BLaER1 (cell line): ENCODE measurements around the gene SMPX.

Experiments used
- H3K27ac ChIP-seq: shearing (Covaris generic); formaldehyde crosslinking; 2 replicates; pipeline ENCODE4 v1.8.1; 2022
- H3K27me3 ChIP-seq: shearing (Covaris generic); formaldehyde crosslinking; 2 replicates; pipeline ENCODE4 v1.8.1; 2022
- H3K36me3 ChIP-seq: shearing (Covaris generic); formaldehyde crosslinking; 2 replicates; pipeline ENCODE4 v1.8.1; 2022
- H3K4me1 ChIP-seq: shearing (Covaris generic); formaldehyde crosslinking; 2 replicates; pipeline ENCODE4 v1.8.1; 2022
- H3K4me2 ChIP-seq: shearing (Covaris generic); formaldehyde crosslinking; 2 replicates; pipeline ENCODE4 v1.8.1; 2022
- H3K4me3 ChIP-seq: shearing (Covaris generic); formaldehyde crosslinking; 2 replicates; pipeline ENCODE4 v1.8.1; 2022
- H3K9ac ChIP-seq: shearing (Covaris generic); formaldehyde crosslinking; 2 replicates; pipeline ENCODE4 v1.8.1; 2022
- H3K9me3 ChIP-seq: shearing (Covaris generic); formaldehyde crosslinking; 2 replicates; pipeline ENCODE4 v1.8.1; 2022
- H4K20me1 ChIP-seq: shearing (Covaris generic); formaldehyde crosslinking; 2 replicates; pipeline ENCODE4 v1.8.1; 2022
- Cebpa-rat ChIP-seq: shearing (Covaris generic); IDR thresholded peaks from 2 replicates; pipeline ENCODE4 v1.8.1; 2022

SMPX gene

GRCh38 chrX:21757960-21758359, at the start of gene SMPX:
TSS of gene SMPX (minus strand) at chrX:21758116. CDS start at chrX:21754290, 3,826 bp downstream.
- H3K4me1 ChIP-seq, result no peaks in the 10 kb centered on the region
- no peak within 1 kb of the TSS for H3K9ac ChIP-seq
- H3K9me3 ChIP-seq, result no peaks in the 10 kb centered on the region
- no peaks in the 10 kb centered on the region for H3K27me3 ChIP-seq
- no peaks in the 10 kb centered on the region for H3K36me3 ChIP-seq
- H3K4me2 ChIP-seq, result no peak within 1 kb of the TSS
- no peak within 1 kb of the TSS for H3K4me3 ChIP-seq
- TF ChIP-seq Cebpa-rat, result no peak
- no peak within 1 kb of the TSS for H3K27ac ChIP-seq
- H4K20me1 ChIP-seq, result no peaks in the 10 kb centered on the region

- no peak overlapping the region for H3K4me3 ChIP-seq
- H4K20me1 ChIP-seq, result no peaks in the 10 kb centered on the region
- no peaks in the 10 kb centered on the region for H3K9me3 ChIP-seq
- no peaks in the 10 kb centered on the region for H3K36me3 ChIP-seq
- H3K9ac ChIP-seq, result no peak overlapping the region
- no peak overlapping the region for H3K4me2 ChIP-seq
- no peak for TF ChIP-seq Cebpa-rat
- H3K27me3 ChIP-seq, result no peaks in the 10 kb centered on the region
- H3K27ac ChIP-seq, result no peak overlapping the region
- H3K4me1 ChIP-seq, result no peaks in the 10 kb centered on the region
These were observed 48.8 kb upstream of the SMPX start for GRCh38 chrX:21806691-21807090.

GRCh38 chrX:21802839-21803238, 44.9 kb upstream of the SMPX start:
- Histone ChIP-seq H4K20me1 (no peaks in the 10 kb centered on the region), H3K9me3 (no peaks in the 10 kb centered on the region), H3K27me3 (no peaks in the 10 kb centered on the region), H3K9ac (no peak overlapping the region), H3K4me2 (no peak overlapping the region), H3K36me3 (no peaks in the 10 kb centered on the region), H3K4me3 (no peak overlapping the region), H3K27ac (no peak overlapping the region), H3K4me1 (no peaks in the 10 kb centered on the region)
- no peak for TF ChIP-seq Cebpa-rat

- H3K9ac ChIP-seq, result no peak overlapping the region
- H3K36me3 ChIP-seq, result no peaks in the 10 kb centered on the region
- no peak overlapping the region for H3K4me3 ChIP-seq
- no peaks in the 10 kb centered on the region for H3K4me1 ChIP-seq
- no peaks in the 10 kb centered on the region for H3K9me3 ChIP-seq
- no peaks in the 10 kb centered on the region for H4K20me1 ChIP-seq
- TF ChIP-seq Cebpa-rat, result no peak
- no peaks in the 10 kb centered on the region for H3K27me3 ChIP-seq
- H3K4me2 ChIP-seq, result no peak overlapping the region
- no peak overlapping the region for H3K27ac ChIP-seq
These were observed 44.2 kb upstream of the SMPX start for GRCh38 chrX:21802054-21802670.

GRCh38 chrX:21800344-21800770, 42.4 kb upstream of the SMPX start:
- Histone ChIP-seq H4K20me1 (no peaks in the 10 kb centered on the region), H3K27ac (no peak overlapping the region), H3K9me3 (no peaks in the 10 kb centered on the region), H3K4me3 (no peak overlapping the region), H3K36me3 (no peaks in the 10 kb centered on the region), H3K9ac (no peak overlapping the region), H3K4me2 (no peak overlapping the region), H3K27me3 (no peaks in the 10 kb centered on the region), H3K4me1 (no peaks in the 10 kb centered on the region)
- no peak for TF ChIP-seq Cebpa-rat

GRCh38 chrX:21799767-21800166, 41.9 kb upstream of the SMPX start:
- no peak for TF ChIP-seq Cebpa-rat
- H3K27ac ChIP-seq, result no peak overlapping the region
- H3K27me3 ChIP-seq, result no peaks in the 10 kb centered on the region
- no peaks in the 10 kb centered on the region for H4K20me1 ChIP-seq
- no peak overlapping the region for H3K4me2 ChIP-seq
- no peaks in the 10 kb centered on the region for H3K4me1 ChIP-seq
- H3K9me3 ChIP-seq, result no peaks in the 10 kb centered on the region
- no peak overlapping the region for H3K9ac ChIP-seq
- no peak overlapping the region for H3K4me3 ChIP-seq
- no peaks in the 10 kb centered on the region for H3K36me3 ChIP-seq

- Histone ChIP-seq H3K27ac (no peak overlapping the region), H3K36me3 (no peaks in the 10 kb centered on the region)
- TF ChIP-seq Cebpa-rat, result no peak
These were observed 40.8 kb upstream of the SMPX start for GRCh38 chrX:21798677-21799219.

GRCh38 chrX:21781976-21782375, 24.1 kb upstream of the SMPX start:
- no peak for TF ChIP-seq Cebpa-rat
- H3K4me3 ChIP-seq, result no peak overlapping the region
- no peaks in the 10 kb centered on the region for H3K36me3 ChIP-seq
- no peak overlapping the region for H3K27ac ChIP-seq
- H4K20me1 ChIP-seq, result no peaks in the 10 kb centered on the region
- no peak overlapping the region for H3K4me2 ChIP-seq
- H3K27me3 ChIP-seq, result no peaks in the 10 kb centered on the region
- no peak overlapping the region for H3K9ac ChIP-seq
- H3K9me3 ChIP-seq, result no peaks in the 10 kb centered on the region
- H3K4me1 ChIP-seq, result no peaks in the 10 kb centered on the region

More at GRCh38 chrX:21798677-21799219, 40.8 kb upstream of the SMPX start:
- H3K4me2 ChIP-seq, result no peak overlapping the region
- no peaks in the 10 kb centered on the region for H4K20me1 ChIP-seq
- H3K4me1 ChIP-seq, result no peaks in the 10 kb centered on the region
- no peak overlapping the region for H3K9ac ChIP-seq
- H3K27me3 ChIP-seq, result no peaks in the 10 kb centered on the region
- H3K4me3 ChIP-seq, result no peak overlapping the region
- no peaks in the 10 kb centered on the region for H3K9me3 ChIP-seq

GRCh38 chrX:21781525-21781924, 23.6 kb upstream of the SMPX start:
- H3K4me1 ChIP-seq, result no peaks in the 10 kb centered on the region
- H4K20me1 ChIP-seq, result no peaks in the 10 kb centered on the region
- H3K4me2 ChIP-seq, result no peak overlapping the region
- no peak for TF ChIP-seq Cebpa-rat
- no peak overlapping the region for H3K27ac ChIP-seq
- H3K4me3 ChIP-seq, result no peak overlapping the region
- H3K9me3 ChIP-seq, result no peaks in the 10 kb centered on the region
- H3K36me3 ChIP-seq, result no peaks in the 10 kb centered on the region
- H3K27me3 ChIP-seq, result no peaks in the 10 kb centered on the region
- no peak overlapping the region for H3K9ac ChIP-seq

GRCh38 chrX:21779095-21779494, 21.2 kb upstream of the SMPX start:
- no peaks in the 10 kb centered on the region for H3K4me1 ChIP-seq
- TF ChIP-seq Cebpa-rat, result no peak
- no peak overlapping the region for H3K4me2 ChIP-seq
- H3K9ac ChIP-seq, result no peak overlapping the region
- no peak overlapping the region for H3K4me3 ChIP-seq
- no peaks in the 10 kb centered on the region for H3K27me3 ChIP-seq
- H3K36me3 ChIP-seq, result no peaks in the 10 kb centered on the region
- H4K20me1 ChIP-seq, result no peaks in the 10 kb centered on the region
- no peaks in the 10 kb centered on the region for H3K9me3 ChIP-seq
- H3K27ac ChIP-seq, result no peak overlapping the region
